Uterus (tissue), 4 donors: ENCODE results near the gene TTC34. TPM values are rescaled to one million over a fixed set of nuclear protein-coding genes. Genes with fewer than 3 reads are reported as not detected.
A peak's percentile ranks its signal among the peaks of the same experiment; 100 is the strongest.
"Not testable (repeated sequence)": the region's sequence is repeated elsewhere in the genome, so short reads cannot be mapped to it uniquely, and the experiment has no call there.

Experiments used
- DNase-seq, 2 donors: peaks; one replicate each; pipeline ENCODE4 v3.0.0-alpha.2; 2019 to 2020
- H3K27ac ChIP-seq, 2 donors: fragments of 200-600 bp; sonication (generic); 1 replicate in 1 of 2; 2 replicates in 1 of 2; pipeline ENCODE4 v1.5.1; 2016 to 2018
- H3K27me3 ChIP-seq, 2 donors: fragments of 200-600 bp; sonication (generic); one replicate each; pipeline ENCODE4 v1.5.1; 2018 to 2019; ENCODE audit warnings: control low read depth in 1 of 2
- H3K36me3 ChIP-seq, 2 donors: fragments of 200-600 bp; sonication (generic); one replicate each; pipeline ENCODE4 v1.5.1; 2019; ENCODE audit warnings: control low read depth in 1 of 2
- H3K4me1 ChIP-seq, 2 donors: fragments of 200-600 bp; sonication (generic); one replicate each; pipeline ENCODE4 v1.5.1; 2018 to 2019; ENCODE audit warnings: control low read depth in 1 of 2
- H3K4me3 ChIP-seq, 2 donors: fragments of 200-600 bp; sonication (generic); 1 replicate in 1 of 2; 2 replicates in 1 of 2; pipeline ENCODE4 v1.5.1; 2018 to 2019; ENCODE audit warnings: mild to moderate bottlenecking in 1 of 2
- H3K9me3 ChIP-seq, 2 donors: fragments of 200-600 bp; sonication (generic); one replicate each; pipeline ENCODE4 v1.5.1; 2019; ENCODE audit warnings: control low read depth in 1 of 2
- POLR2A ChIP-seq, 2 donors: fragments of 450-650 bp; IDR thresholded peaks; one replicate each; pipeline ENCODE4 v1.6.1; 2016; ENCODE audit warnings: antibody characterized with exemption in 2 of 2, mild to moderate bottlenecking in 1 of 2, moderate library complexity in 1 of 2
- intact Hi-C: fragments of 100-400 bp; cut with DNase I; formaldehyde crosslinking; loops from one replicate; pipeline ENCODE4 v1.15.1; 2023; ENCODE audit warnings: low total_unique reads
- total RNA-seq, 4 donors: library from RNA; depleted of rRNA in 3 of 4; stranded (reverse); fragments of >200 nt in 3 of 4; gene quantifications; one replicate each; pipeline versions ENCODE4 v1.1.0 to v1.2.4, GENCODE V29; 2014 to 2023
- TF ChIP-seq, protein P1 (sequence below), 4 experiments: fragments of 200-600 bp in 2 of 4; fragments of 450-650 bp in 2 of 4; sonication (generic) in 2 of 4; IDR thresholded peaks; one replicate each; pipeline ENCODE4 v1.5.1; 2016 to 2019; ENCODE audit warnings: antibody characterized with exemption in 4 of 4, mild to moderate bottlenecking in 2 of 4, moderate library complexity in 1 of 4
- donor health status: DM: yes; HTN: yes; CAD: no.

The TTC34 gene
- total RNA-seq, 4 donors from 2014 or later, result 0.29 to 2.9 (median 0.43) TPM

DNA sequence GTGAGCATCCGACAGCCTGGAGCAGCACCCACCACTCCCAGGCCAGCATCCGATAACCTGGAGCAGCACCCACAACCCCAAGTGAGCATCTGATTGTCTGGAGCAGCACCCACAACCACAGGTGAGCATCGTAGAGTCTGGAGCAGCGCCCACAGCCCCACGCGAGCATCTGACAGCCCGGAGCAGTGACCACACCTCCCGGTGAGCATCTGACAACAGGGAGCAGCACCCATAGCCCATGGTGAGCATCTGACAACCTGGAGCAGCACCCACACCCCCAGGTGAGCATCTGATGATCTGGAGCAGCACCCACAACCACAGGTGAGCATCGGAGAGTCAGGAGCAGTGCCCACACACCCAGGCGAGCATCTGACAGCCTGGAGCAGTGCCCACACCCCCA is 143.6 kb downstream of the TTC34 start:
- H3K9me3 ChIP-seq, H3K4me1 ChIP-seq, H3K4me3 ChIP-seq, DNase-seq, H3K27me3 ChIP-seq, intact Hi-C loops, H3K27ac ChIP-seq, H3K36me3 ChIP-seq: not testable (repeated sequence)

DNA sequence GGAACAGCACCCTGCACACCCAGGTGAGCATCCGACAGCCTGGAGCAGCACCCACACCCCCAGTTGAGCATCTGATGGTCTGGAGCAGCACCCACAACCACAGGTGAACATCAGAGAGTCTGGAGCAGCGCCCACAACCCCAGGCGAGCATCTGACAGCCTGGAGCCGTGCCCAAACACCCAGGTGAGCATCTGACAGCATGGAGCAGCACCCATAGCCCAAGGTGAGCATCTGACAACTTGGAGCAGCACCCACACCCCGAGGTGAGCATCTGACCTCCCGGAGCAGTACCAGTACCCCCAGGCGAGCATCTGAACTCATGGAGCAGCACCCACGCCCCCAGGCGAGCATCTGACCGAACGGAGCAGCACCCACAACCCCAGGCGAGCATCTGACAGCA is 144.4 kb downstream of the TTC34 start:
- H3K4me1 ChIP-seq, H3K36me3 ChIP-seq, H3K4me3 ChIP-seq, intact Hi-C loops, H3K9me3 ChIP-seq, H3K27ac ChIP-seq, H3K27me3 ChIP-seq: not testable (repeated sequence)
- DNase-seq, result peak in 1 of 2 donors; percentile 5

DNA sequence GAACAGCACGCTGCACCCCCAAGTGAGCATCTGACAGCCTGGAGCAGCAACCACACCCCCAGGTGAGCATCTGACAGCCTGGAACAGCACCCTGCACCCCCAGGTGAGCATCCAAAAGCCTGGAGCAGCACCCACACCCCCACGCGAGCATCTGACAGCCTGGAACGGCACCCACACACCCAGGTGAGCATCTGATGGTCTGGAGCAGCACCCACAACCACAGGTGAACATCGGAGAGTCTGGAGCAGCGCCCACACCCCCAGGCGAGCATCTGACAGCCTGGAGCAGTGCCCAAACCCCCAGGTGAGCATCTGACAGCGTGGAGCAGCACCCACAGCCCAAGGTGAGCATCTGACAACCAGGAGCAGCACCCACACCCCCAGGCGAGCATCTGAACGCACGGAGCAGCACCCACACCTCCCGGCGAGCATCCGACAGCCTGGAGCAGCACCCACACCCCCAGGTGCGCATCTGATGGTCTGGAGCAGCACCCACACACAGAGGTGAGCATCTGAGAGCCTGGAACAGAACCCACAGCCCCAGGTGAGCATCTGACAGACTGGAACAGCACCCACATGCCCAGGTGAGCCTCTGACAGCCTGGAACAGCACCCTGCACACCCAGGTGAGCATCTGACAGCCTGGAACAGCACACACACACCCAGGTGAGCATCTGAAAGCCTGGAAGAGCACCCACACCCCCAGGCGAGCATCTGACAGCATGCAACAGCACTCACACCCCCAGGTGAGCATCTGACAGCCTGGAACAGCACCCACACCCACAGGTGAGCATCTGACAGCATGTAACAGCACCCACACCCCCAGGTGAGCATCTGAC is 145.7 kb downstream of the TTC34 start:
- H3K9me3 ChIP-seq, H3K27ac ChIP-seq, H3K4me1 ChIP-seq, H3K27me3 ChIP-seq, intact Hi-C loops, H3K4me3 ChIP-seq, H3K36me3 ChIP-seq: not testable (repeated sequence)
- DNase-seq, result peak in 1 of 2 donors; percentile 43

DNA sequence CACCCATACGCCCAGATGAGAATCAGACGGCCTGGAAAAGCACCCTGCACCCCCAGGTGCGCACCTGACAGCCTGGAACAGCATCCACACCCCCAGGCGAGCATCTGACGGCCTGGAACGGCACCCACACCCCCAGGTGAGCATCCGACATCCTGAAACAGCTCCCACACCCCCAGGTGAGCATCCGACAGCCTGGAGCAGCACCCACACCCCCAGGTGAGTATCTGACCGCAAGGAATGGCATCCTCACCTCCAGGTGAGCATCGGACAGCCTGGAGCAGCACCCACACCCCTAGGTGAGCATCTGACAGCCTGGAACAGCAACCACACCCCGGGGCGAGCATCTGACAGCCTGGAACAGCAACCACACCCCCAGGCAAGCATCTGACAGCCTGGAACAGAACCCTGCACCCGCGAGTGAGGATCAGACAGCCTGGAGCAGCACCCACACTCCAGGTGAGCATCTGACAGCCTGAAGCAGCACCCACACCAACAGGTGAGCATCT is 147.0 kb downstream of the TTC34 start:
- H3K9me3 ChIP-seq, H3K4me1 ChIP-seq, H3K27me3 ChIP-seq, intact Hi-C loops, H3K4me3 ChIP-seq, H3K36me3 ChIP-seq, H3K27ac ChIP-seq: not testable (repeated sequence)
- DNase-seq, result peak in 1 of 2 donors; percentile 20

DNA sequence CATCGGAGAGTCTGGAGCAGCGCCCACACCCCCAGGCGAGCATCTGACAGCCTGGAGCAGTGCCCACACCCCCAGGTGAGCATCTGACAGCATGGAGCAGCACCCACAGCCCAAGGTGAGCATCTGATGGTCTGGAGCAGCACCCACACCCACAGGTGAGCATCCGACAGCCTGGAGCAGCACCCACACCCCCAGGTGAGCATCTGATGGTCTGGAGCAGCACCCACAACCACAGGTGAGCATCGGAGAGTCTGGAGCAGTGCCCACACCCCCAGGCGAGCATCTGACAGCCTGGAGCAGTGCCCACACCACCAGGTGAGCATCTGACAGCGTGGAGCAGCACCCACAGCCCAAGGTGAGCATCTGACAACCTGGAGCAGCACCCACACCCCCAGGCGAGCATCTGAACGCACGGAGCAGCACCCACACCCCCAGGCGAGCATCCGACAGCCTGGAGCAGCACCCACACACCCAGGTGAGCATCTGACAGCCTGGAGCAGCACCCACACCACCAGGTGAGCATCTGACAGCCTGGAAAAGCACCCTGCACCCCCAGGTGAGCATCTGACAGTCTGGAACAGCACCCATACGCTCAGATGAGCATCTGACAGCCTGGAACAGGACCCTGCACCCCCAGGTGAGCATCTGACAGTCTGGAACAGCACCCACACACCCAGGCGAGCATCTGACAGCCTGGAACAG is 147.6 kb downstream of the TTC34 start:
- H3K4me3 ChIP-seq, H3K27me3 ChIP-seq, H3K36me3 ChIP-seq, H3K9me3 ChIP-seq, H3K4me1 ChIP-seq, intact Hi-C loops, H3K27ac ChIP-seq: not testable (repeated sequence)
- DNase-seq, result peak; percentile 50 to 59

DNA sequence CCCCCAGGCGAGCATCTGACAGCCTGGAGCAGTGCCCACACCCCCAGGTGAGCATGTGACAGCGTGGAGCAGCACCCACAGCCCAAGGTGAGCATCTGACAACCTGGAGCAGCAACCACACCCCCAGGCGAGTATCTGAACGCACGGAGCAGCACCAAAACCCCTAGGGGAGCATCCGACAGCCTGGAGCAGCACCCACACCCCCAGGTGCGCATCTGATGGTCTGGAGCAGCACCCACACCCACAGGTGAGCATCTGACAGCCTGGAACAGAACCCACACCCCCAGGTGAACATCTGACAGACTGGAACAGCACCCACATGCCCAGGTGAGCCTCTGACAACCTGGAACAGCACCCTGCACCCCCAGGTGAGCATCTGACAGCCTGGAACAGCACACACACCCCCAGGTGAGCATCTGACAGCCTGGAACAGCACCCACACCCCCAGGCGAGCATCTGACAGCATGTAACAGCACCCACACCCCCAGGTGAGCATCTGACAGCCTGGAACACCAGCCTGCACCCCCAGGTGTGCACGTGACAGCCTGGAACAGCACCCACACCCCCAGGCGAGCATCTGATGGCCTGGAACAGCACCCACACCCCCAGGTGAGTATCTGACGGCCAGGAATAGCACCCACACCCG is 148.4 kb downstream of the TTC34 start:
- DNase-seq, result peak in 1 of 2 donors; percentile 39
- H3K36me3 ChIP-seq, H3K27ac ChIP-seq, H3K4me3 ChIP-seq, H3K4me1 ChIP-seq, H3K27me3 ChIP-seq, intact Hi-C loops, H3K9me3 ChIP-seq: not testable (repeated sequence)

DNA sequence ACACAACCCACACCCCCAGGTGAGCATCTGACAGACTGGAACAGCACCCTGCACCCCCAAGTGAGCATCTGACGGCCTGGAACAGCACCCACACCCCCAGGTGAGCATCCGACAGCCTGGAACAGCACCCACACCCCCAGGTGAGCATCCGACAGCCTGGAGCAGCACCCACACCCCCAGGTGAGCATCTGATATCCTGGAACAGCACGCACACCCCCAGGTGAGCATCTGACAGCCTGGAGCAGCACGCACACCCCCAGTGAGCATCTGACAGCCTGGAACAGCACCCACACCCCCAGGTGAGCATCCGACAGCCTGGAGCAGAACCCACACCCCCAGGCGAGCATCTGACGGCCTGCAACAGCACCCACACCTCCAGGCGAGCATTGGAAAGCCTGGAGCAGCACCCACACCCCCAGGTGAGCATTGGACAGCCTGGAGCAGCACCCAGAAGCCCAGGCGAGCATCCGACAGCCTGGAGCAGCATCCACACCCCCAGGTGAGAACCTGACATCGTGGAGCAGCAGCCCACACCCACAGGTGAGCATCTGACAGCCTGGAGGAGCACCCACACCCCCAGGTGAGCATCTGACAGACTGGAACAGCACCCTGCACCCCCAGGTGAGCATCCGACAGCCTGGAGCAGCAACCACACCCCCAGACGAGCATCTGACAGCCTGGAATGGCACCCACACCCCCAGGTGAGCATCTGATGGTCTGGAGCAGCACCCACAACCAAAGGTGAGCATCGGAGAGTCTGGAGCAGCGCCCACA is 149.2 kb downstream of the TTC34 start:
- H3K27ac ChIP-seq, H3K27me3 ChIP-seq, intact Hi-C loops, DNase-seq, H3K4me3 ChIP-seq, H3K4me1 ChIP-seq, H3K9me3 ChIP-seq, H3K36me3 ChIP-seq: not testable (repeated sequence)

DNA sequence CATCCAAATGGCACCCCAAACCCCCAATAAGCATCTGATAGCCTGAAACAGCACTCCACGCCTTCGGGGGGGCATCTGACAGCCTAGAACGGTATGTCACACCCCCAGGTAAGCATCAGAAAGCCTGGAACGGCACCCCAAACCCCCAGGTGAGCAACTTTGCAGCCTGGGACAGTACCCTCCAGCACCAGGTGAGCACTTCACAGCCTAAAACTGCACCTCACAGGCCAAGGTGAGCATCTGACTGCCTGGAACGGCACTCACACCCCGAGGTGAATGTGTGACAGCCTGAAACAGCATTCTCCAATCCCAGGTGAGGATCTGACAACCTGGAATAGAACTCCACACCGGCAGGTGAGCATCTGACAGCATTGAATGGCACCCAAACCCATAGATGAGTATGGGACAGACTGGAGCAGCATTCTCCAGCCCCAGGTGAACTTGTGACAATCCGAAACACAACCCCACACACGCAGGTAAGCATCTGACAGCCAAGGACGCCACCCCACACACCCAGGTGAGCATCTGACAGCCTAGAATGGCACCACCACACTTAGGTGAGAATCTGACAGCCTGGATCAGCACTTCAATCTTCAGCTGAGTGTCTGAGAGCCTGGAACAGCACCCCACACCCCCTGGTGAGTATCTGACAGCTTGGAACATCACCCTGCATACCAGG is 150.4 kb downstream of the TTC34 start:
- peak in 1 of 2 donors; percentile 9 for DNase-seq
- H3K9me3 ChIP-seq, result no peaks in the 10 kb centered on the region
- no peaks in the 10 kb centered on the region for H3K4me1 ChIP-seq
- H3K36me3 ChIP-seq, result no peaks in the 10 kb centered on the region
- no peak overlapping the region for H3K4me3 ChIP-seq
- no peak for TF ChIP-seq POLR2A (IDR thresholded peaks at IDR 0.05)
- TF ChIP-seq, protein P1, sequence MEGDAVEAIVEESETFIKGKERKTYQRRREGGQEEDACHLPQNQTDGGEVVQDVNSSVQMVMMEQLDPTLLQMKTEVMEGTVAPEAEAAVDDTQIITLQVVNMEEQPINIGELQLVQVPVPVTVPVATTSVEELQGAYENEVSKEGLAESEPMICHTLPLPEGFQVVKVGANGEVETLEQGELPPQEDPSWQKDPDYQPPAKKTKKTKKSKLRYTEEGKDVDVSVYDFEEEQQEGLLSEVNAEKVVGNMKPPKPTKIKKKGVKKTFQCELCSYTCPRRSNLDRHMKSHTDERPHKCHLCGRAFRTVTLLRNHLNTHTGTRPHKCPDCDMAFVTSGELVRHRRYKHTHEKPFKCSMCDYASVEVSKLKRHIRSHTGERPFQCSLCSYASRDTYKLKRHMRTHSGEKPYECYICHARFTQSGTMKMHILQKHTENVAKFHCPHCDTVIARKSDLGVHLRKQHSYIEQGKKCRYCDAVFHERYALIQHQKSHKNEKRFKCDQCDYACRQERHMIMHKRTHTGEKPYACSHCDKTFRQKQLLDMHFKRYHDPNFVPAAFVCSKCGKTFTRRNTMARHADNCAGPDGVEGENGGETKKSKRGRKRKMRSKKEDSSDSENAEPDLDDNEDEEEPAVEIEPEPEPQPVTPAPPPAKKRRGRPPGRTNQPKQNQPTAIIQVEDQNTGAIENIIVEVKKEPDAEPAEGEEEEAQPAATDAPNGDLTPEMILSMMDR (IDR thresholded peaks at IDR 0.05), result no peak
- H3K27ac ChIP-seq, result no peak overlapping the region
- no peaks in the 10 kb centered on the region for H3K27me3 ChIP-seq
- intact Hi-C loops, result no loop called here
